ENCODE data around the gene RGCC. TPM values are rescaled to one million over a fixed set of nuclear protein-coding genes. Genes with fewer than 3 reads are reported as not detected.

The RGCC gene
- total and polyA plus RNA-seq, 2 donors (not counting 3 experiments of a cell fraction or from before 2014, with no cell fraction given): 112 to 138 TPM

GRCh38 chr13:41471785-41472184 lies 14.4 kb downstream of the RGCC start:
- FAIRE-seq: no peak
- ChIA-PET POLR2A (no interaction called here), CTCF (interaction anchor here (1.5 to 2.5 kb wide), 2 partner anchors 9 to 181 kb away, joined by 4 to 14 read pairs; no protein-coding TSS in a partner anchor)

More at GRCh38 chr13:41471785-41472184, 14.4 kb downstream of the RGCC start:
- H3K9me1 ChIP-seq (replicated peaks; ENCODE audit: control insufficient read depth, extremely low read depth, insufficient read depth, low read length): no peaks in the 10 kb centered on the region
- no peak for DNase-seq (ENCODE audit: low read depth, low spot score)
- no peaks in the 10 kb centered on the region for H3K4me1 ChIP-seq (ENCODE audit: control insufficient read depth, extremely low read depth, insufficient read depth, low read length)
- H3K36me3 ChIP-seq (ENCODE audit: control insufficient read depth in 2 of 2, extremely low read depth in 1 of 2, insufficient read depth in 2 of 2, low read length in 2 of 2): peaks cover 14 to 24% of the 10 kb centered on the region in 2 experiments
- no peaks in the 10 kb centered on the region for H3K9me3 ChIP-seq (replicated peaks; ENCODE audit: control insufficient read depth, insufficient read depth, low read length)
- H3K27me3 ChIP-seq (ENCODE audit: control insufficient read depth in 2 of 2, insufficient read depth in 2 of 2, low read length in 2 of 2): no peaks in the 10 kb centered on the region
- H3K4me3 ChIP-seq (replicated peaks in 1 of 3; ENCODE audit: insufficient read depth in 1 of 3, low read depth in 1 of 3, low read length in 3 of 3): no peak overlapping the region
- no peak for TF ChIP-seq JUN (IDR thresholded peaks at IDR 0.05; ENCODE audit: borderline replicate concordance, insufficient read depth, insufficient read length, low read depth)
- no peak for TF ChIP-seq POLR2A (IDR thresholded peaks at IDR 0.05; ENCODE audit: low read depth, low read length)
- no peak for TF ChIP-seq POLR2AphosphoS5 (IDR thresholded peaks at IDR 0.05; ENCODE audit: insufficient read depth, low read depth, low read length)
- TF ChIP-seq EZH2 (IDR thresholded peaks at IDR 0.05; ENCODE audit: borderline replicate concordance, low read depth, low read length, severe bottlenecking): no peak
- TF ChIP-seq FOS (IDR thresholded peaks at IDR 0.05; ENCODE audit: borderline replicate concordance, insufficient read depth, low read length): no peak
- TF ChIP-seq CTCF (IDR thresholded peaks at IDR 0.05; ENCODE audit: extremely low read depth in 1 of 2, insufficient read depth in 1 of 2, low read depth in 1 of 2, low read length in 2 of 2): no peak
- H2AFZ ChIP-seq (ENCODE audit: low read depth, low read length): no peak overlapping the region
- BruUV-seq (replicated peaks): no TSS peak
- H4K20me1 ChIP-seq (replicated peaks; ENCODE audit: control insufficient read depth, extremely low read depth, insufficient read depth, low read length): no peaks in the 10 kb centered on the region
- no peak overlapping the region for H3K9ac ChIP-seq (replicated peaks; ENCODE audit: extremely low read depth, insufficient read depth, low read length)
- intact Hi-C loops (cut with micrococcal nuclease): no loop called here
- dilution Hi-C loops (cut with MboI; ENCODE audit: extremely low pct_ligation_motif_present, low sequenced_read_pairs): no loop called here
- H3K4me2 ChIP-seq (ENCODE audit: insufficient read depth, low read length): no peak overlapping the region
- H3K79me2 ChIP-seq (ENCODE audit: control insufficient read depth, insufficient read depth, low read length): no peaks in the 10 kb centered on the region
- H3K27ac ChIP-seq (ENCODE audit: insufficient read depth, low read depth, low read length): no peak overlapping the region
